Subcutaneous adipose tissue (tissue), 4 donors: ENCODE results near the gene S100A9. TPM values are rescaled to one million over a fixed set of nuclear protein-coding genes. Genes with fewer than 3 reads are reported as not detected.

ENCODE experiments used
- total RNA-seq, 4 donors: library from RNA; depleted of rRNA; stranded (reverse); fragments of >200 nt; gene quantifications; one replicate each; pipeline ENCODE4 v1.1.0, GENCODE V29; 2016
- TF ChIP-seq, protein P1 (sequence below): fragments of 450-650 bp; IDR thresholded peaks from one replicate; pipeline ENCODE4 v1.5.1; 2016; ENCODE audit warnings: low read depth, mild to moderate bottlenecking, control low read depth, antibody characterized with exemption, moderate library complexity

The S100A9 gene
- total RNA-seq, 4 donors from 2014 or later, result 139 to 382 (median 280) TPM

DNA sequence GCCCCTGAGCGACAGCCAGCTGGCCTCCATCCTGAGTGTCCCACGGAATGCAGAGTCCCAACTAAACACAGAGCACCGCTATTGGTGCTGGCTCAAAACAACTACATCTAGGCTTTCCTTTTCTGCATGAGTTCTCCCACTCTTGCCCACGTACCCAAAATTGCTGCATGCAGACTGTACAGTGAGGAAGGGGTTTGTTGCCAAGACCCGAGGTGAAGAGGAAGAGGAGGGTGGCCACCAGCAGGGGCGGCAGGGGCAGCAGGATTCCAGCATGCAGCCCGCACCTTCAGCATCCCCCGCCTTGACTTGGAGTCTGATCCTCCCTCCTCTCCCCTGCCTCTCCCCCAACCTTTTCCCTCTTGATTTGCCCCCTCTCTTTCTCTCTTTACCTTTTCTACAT, 8.0 kb downstream of the S100A9 start:
- TF ChIP-seq, protein P1, sequence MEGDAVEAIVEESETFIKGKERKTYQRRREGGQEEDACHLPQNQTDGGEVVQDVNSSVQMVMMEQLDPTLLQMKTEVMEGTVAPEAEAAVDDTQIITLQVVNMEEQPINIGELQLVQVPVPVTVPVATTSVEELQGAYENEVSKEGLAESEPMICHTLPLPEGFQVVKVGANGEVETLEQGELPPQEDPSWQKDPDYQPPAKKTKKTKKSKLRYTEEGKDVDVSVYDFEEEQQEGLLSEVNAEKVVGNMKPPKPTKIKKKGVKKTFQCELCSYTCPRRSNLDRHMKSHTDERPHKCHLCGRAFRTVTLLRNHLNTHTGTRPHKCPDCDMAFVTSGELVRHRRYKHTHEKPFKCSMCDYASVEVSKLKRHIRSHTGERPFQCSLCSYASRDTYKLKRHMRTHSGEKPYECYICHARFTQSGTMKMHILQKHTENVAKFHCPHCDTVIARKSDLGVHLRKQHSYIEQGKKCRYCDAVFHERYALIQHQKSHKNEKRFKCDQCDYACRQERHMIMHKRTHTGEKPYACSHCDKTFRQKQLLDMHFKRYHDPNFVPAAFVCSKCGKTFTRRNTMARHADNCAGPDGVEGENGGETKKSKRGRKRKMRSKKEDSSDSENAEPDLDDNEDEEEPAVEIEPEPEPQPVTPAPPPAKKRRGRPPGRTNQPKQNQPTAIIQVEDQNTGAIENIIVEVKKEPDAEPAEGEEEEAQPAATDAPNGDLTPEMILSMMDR, result no peak

DNA sequence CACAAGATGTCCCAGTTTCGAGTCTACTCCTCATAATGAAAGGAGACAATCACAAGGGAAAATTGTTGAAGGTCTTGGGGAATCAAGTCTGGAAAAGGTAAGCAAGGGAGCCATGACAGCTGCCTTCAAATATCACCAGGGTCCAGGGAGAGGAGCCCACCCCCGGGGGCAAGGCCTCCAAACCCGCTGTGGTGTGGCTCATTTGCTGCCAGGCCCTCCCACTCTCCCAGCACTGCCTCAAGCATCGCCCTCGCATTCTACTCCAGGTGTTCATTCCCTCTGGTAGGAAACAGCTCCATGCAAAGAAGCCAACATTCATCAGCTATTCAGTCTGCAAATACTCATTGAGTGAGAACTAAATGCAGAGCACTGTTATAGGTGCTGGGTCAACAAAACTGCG, 8.6 kb downstream of the S100A9 start:
- TF ChIP-seq, protein P1, result no peak

DNA sequence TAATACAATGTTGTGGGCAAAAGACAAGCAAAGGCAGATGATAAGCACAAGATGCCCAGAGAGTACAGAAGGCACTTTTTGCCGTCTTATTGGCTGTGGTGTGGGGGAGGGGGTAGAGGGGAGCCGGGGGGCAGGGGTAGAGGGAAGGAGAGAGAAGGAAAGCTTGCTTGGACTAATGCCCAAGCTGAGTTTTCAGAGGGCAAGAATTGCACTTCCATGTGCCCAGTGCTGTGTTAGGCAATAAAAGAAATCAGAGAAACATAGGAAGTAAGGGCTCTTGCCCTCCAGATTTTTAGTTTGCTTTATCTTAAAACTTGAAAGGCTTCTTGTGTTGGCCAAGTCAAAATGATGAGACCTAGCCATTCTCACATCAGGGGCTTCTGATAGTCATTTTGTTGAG, 9.4 kb downstream of the S100A9 start:
- TF ChIP-seq, protein P1, result no peak

DNA sequence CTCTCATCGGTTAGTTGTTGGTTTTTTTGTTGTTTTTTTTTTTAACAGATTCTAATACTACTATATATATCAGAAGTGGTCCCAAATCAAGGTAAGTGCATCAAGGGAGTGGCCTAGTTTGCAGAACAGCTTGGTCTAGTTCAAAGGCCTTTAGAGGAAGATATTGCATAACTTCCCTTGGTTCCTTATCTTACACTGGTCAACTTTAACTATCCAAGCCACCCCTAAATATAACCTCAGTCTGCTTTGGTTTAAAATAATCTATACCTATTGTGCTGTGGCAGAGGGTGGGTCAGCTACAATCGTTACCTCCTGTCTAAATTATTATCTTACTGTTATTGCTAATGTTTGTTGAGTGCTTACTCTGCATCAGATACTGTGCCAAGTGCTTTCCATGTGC, 10.8 kb downstream of the S100A9 start:
- TF ChIP-seq, protein P1, result no peak

DNA sequence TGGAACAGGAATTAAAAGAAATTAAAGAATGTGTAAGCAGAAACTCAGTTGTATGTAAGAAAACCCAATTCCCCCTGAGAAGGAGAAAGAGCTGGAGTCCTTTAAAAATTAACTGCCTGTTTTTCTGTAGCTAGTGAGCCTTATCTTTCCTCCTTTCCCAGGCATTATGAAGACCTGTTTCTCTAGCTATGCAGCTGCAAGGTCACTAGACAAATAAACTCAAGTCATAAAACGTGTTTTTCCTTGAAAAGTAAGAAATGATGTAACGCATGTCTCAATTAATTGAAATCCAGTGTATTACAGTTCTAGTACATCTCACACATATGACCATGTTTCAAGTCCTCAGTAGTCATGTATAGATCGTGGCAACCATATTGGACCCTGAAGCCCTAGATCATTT, 12.5 kb downstream of the S100A9 start:
- TF ChIP-seq, protein P1, result no peak

DNA sequence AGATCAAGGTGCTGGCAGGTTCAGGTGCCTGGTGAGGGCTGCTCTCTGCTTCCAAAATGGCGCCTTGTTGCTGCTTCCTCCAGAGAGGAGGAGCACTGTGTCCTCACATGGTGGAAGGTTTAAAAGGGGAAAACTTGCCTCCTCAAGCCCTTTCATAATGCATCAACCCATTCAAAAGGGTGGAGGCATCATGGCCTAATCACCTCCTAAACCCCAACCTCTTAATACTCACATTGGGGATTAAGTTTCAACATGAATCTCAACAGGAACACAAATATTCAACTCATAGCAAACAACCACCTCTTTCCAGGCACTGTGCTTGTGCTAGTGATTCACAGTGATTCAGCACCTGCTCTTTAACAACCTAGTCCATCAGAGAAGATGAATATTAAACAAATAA, 13.6 kb downstream of the S100A9 start:
- TF ChIP-seq, protein P1, result no peak

DNA sequence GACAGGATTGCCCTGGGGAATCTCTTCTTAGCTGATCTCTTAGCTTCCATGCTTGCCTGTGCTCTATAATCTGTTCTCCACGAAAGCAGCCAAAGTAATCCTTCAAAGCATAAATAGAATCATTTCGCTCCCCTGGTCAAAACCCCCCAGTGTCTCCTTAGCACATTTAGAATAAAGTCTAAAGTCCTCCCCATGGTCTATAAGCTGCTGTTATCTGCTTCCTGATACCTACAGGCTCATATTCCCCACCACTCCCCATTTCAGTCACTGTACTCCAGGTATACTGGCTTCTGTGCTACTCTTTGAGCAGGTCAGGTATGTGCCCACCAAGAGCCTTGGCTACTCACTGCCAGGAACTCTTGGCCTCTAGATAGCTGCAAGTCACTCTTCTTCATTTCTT, 14.9 kb downstream of the S100A9 start:
- TF ChIP-seq, protein P1, result no peak
